ENCODE results near the gene PITPNM2. TPM values are rescaled to one million over a fixed set of nuclear protein-coding genes. Genes with fewer than 3 reads are reported as not detected.

PITPNM2 gene
- total RNA-seq, 4 donors from 2014 or later = 2.8 to 19.5 (median 14.2) TPM

DNA sequence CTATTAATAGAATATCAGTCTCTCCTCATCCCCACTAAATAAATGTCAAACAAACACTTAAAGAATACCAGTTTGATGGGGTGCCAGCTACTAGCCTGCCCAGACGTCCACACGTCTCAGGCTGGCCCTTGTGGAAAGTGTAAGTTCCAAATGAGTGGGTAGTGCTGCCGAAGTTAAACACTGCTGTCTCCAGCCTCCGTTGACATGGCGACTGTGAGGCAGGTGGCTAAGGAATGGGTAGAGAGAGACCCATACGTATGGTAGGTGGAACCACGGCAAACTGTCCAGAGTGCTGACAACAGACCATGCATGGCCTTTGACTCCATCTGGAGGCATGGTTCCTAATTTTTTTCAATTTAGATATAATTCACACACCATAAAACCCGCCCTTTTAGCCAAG, 37.9 kb downstream of the PITPNM2 start:
- TF ChIP-seq, protein P1, sequence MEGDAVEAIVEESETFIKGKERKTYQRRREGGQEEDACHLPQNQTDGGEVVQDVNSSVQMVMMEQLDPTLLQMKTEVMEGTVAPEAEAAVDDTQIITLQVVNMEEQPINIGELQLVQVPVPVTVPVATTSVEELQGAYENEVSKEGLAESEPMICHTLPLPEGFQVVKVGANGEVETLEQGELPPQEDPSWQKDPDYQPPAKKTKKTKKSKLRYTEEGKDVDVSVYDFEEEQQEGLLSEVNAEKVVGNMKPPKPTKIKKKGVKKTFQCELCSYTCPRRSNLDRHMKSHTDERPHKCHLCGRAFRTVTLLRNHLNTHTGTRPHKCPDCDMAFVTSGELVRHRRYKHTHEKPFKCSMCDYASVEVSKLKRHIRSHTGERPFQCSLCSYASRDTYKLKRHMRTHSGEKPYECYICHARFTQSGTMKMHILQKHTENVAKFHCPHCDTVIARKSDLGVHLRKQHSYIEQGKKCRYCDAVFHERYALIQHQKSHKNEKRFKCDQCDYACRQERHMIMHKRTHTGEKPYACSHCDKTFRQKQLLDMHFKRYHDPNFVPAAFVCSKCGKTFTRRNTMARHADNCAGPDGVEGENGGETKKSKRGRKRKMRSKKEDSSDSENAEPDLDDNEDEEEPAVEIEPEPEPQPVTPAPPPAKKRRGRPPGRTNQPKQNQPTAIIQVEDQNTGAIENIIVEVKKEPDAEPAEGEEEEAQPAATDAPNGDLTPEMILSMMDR (IDR thresholded peaks at IDR 0.05) = no peak
- DNase-seq (ENCODE audit: low spot score) (no peak), ATAC-seq (ENCODE audit: low FRiP score) (no peak)

DNA sequence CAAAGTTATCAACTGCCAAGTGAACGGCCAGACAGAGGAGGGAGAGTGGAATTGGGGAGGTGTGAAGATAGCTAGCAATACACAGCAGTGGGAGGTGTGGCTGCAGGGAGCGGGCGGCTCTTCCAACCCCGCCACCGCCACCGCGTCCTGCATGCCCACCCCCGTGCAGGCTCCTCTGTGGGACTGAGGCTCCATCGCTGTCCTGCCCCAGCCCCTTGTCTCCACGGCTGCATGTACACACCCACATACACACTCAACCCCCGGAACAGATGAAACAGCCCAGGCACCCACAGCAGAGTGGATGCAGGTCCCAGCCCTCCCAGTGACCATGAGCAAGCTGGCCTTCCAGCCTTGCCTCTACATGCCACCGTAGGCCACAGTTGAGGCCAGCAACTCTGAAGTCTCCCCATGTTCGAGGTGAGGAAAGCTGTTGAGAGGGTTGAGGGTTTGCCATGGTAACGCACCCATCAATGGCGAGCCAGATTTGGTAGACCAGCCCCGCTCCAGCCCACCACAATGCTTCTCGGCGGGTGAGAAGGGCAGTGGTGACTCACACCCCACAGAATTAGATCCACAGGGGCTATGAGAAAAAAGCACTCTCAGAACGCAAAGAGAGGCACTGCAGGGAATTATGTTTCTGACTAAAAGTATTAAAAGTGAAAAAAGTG, 39.3 kb downstream of the PITPNM2 start:
- TF ChIP-seq, protein P1 (IDR thresholded peaks at IDR 0.05) = no peak
- DNase-seq (ENCODE audit: low spot score) (no peak), ATAC-seq (ENCODE audit: low FRiP score) (no peak)

DNA sequence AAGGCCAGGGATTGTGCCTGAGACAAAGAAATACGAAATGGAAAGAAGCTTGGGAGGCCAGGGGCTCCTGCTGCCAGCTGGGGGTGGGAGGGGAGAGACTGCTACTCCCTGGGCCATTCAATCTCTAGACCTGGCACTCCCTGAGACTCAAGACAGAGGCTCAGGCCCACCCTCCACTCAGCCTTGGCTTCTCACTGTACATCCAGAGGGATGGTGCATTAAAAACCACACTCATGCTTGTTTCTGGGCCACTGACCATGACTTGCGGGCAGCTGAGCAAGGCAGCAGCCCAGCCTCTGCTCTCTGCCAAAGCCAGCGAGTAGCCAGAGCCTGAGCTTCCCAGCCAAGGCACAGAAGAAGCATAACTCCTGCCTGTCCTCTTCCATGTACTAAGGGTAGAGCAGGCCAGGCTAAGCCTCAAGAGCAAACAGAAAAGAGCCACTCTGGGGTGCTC, 41.5 kb downstream of the PITPNM2 start:
- TF ChIP-seq, protein P1 (IDR thresholded peaks at IDR 0.05) = no peak
- ATAC-seq (ENCODE audit: low FRiP score) (no peak), DNase-seq (ENCODE audit: low spot score) (no peak)

DNA sequence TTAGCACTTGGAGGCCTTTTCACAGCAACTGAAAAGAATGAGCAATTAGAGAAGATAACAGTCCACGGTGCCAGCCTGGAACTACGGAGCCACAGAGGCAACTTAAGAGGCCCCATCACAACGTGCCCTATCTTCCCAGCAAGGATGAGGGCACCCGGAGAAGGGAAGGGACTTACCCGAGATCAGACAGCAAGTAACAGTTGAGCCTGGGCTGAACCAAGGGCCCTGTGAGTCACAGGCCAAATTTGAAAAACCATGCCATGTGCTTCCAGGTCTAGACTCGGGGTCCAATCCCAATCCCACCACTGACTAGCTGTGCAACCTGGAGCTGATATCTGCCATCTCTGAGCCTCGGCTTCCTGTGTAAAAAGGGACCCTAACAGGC, 42.2 kb downstream of the PITPNM2 start:
- ATAC-seq (ENCODE audit: low FRiP score) (no peak), DNase-seq (ENCODE audit: low spot score) (no peak)
- TF ChIP-seq, protein P1 (IDR thresholded peaks at IDR 0.05) = no peak

DNA sequence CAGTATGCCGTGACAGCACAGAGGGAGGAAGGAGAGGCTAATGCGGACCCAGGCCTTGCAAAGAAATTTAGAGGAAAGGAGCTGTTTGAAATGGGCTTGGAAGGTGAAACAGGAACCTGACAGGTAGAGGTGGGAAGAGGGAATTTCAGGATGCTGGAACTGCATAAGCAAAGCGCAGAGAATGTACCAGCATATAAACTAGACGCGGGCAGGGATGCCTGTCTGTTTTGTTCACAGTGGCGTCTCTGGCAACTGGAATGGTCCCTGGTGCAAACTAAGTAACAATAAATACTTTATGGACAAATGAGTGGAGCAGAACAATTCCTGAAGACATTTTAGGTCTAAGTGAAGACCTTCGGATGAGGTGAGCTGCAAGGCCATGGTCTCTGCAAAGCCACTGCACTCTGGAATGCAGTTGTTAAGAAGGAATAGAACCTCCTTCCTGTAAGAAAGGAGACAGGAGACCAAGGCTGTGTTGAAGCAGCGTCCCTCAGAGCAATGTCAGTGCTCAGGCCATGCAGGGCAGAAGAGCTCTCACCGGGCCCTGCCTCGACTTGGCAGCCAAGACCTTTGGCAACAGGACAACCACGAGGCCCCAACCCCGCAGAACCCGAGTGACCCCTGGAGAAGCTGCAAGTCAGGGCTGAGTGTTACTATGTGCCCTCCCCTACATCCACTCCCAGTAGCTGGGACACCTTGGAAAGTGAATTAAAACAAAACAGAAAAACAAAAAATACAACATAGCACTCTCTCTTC, 42.8 kb downstream of the PITPNM2 start:
- no peak for DNase-seq (ENCODE audit: low spot score)
- ATAC-seq (ENCODE audit: low FRiP score) = no peak
- TF ChIP-seq, protein P1 (IDR thresholded peaks at IDR 0.05) = no peak

DNA sequence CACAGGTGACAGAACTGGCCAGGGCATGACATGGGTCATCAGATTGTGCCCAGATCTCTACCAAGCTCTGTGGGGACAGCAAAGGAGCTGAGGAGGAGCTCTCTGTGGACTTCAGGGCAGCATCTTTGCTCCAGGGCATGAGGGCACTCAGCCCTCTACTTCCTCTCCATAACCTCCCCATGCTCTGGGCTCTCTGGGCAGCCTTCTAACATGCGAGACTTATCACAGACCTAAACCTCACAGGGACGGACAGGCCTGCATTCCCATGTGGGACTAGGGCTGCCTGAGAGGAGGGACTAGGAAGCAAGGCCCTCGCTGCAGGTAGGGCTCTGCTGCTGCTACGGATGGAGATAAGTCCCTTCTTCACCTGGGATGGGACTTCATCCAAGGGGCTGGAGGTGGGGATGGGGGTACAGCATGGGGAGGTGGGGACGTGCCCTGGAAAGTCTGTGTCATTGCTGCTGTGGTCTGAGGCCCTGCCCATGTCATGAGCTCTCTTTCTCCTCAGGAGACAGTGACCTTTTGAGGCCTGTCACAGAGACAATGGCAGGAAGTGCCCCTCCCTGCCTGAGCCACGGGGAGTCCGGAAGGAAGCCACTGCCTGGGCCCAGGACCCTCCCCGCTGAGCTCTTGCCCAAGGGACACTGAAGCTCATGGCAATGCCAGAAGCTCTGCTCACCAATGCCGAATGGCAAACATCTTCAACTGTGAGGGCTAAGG, 44.1 kb downstream of the PITPNM2 start:
- ATAC-seq (ENCODE audit: low FRiP score) = no peak
- no peak for DNase-seq (ENCODE audit: low spot score)
- TF ChIP-seq, protein P1 (IDR thresholded peaks at IDR 0.05) = no peak
